ENCODE results near the gene SLC7A7. TPM values are rescaled to one million over a fixed set of nuclear protein-coding genes. Genes with fewer than 3 reads are reported as not detected.

The SLC7A7 gene
- total RNA-seq, 1 experiment from 2014 or later: 5.9 TPM

DNA sequence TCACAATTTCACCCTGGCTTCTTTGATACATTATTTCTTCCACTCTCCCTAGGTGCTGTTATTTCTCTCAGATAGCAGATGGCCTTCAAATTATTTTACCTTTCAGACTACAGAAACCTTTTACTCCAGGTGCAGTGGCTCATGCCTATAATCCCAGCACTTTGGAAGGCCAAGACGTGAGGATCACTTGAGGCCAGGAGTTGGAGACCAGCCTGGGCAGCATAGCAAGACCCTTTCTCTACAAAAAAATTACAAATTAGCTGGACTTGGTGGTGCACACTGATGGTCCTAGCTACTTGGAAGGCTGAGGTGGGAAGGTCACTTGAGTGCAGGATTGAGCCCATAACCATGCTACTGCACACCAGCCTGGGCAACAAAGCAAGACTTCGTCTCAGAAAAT is 23.1 kb downstream of the SLC7A7 start:
- H3K4me3 ChIP-seq: no peak overlapping the region
- ChIA-PET CTCF (no interaction called here), POLR2A (ENCODE audit: unreplicated experiment) (no interaction called here)
- intact Hi-C loops (cut with micrococcal nuclease; ENCODE audit: unreplicated experiment): no loop called here
- no peak for DNase-seq
- H3K9me2 ChIP-seq (ENCODE audit: insufficient read depth): no peaks in the 10 kb centered on the region
- peaks cover 19% of the 10 kb centered on the region for H3K4me1 ChIP-seq (replicated peaks; ENCODE audit: insufficient read depth)
- 0 out of 2 replicates have a peak, but pooled peaks cover 4% of the 10 kb centered on the region for H3F3A ChIP-seq (ENCODE audit: insufficient read depth, low read depth)
- H3K79me2 ChIP-seq (ENCODE audit: low read depth): no peaks in the 10 kb centered on the region
- H3K9me3 ChIP-seq (ENCODE audit: insufficient read depth, low read depth): no peaks in the 10 kb centered on the region
- no peak overlapping the region for H2AFZ ChIP-seq
- no peaks in the 10 kb centered on the region for H3K36me3 ChIP-seq (ENCODE audit: low read depth)
- no peak overlapping the region for H3K4me2 ChIP-seq
- no peaks in the 10 kb centered on the region for H3K27me3 ChIP-seq (ENCODE audit: insufficient read depth, low read depth)
- TF ChIP-seq EZH2 (IDR thresholded peaks at IDR 0.05; ENCODE audit: low read depth): no peak
- TF ChIP-seq, protein P1, sequence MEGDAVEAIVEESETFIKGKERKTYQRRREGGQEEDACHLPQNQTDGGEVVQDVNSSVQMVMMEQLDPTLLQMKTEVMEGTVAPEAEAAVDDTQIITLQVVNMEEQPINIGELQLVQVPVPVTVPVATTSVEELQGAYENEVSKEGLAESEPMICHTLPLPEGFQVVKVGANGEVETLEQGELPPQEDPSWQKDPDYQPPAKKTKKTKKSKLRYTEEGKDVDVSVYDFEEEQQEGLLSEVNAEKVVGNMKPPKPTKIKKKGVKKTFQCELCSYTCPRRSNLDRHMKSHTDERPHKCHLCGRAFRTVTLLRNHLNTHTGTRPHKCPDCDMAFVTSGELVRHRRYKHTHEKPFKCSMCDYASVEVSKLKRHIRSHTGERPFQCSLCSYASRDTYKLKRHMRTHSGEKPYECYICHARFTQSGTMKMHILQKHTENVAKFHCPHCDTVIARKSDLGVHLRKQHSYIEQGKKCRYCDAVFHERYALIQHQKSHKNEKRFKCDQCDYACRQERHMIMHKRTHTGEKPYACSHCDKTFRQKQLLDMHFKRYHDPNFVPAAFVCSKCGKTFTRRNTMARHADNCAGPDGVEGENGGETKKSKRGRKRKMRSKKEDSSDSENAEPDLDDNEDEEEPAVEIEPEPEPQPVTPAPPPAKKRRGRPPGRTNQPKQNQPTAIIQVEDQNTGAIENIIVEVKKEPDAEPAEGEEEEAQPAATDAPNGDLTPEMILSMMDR (conservative IDR thresholded peaks at IDR 0.05): no peak
- H3K27ac ChIP-seq: no peak overlapping the region
- no peaks in the 10 kb centered on the region for H4K20me1 ChIP-seq (ENCODE audit: insufficient read depth)
- BruUV-seq (replicated peaks): no TSS peak

DNA sequence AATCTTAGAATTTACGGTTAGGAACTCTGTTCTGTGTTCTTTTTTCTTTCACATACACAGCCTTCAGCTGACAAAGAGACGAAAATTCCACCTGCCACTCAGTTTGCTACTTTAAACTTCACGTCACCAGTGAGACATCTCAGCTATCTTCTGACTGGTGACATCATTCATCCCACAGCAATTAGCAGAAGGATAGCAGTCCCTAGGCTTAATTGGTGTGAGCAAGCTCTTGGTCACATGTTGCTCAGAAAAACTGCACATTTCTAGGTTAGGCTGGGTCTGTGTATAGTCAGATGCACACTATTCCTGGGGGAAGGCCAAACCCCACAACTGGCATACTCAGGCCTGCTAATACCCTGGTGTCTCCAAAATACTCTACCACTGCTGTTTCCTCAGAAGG is 23.9 kb downstream of the SLC7A7 start:
- CTCF ChIA-PET: no interaction called here
- no peak for TF ChIP-seq EZH2 (IDR thresholded peaks at IDR 0.05; ENCODE audit: low read depth)
- TF ChIP-seq, protein P1 (conservative IDR thresholded peaks at IDR 0.05): no peak
- Histone ChIP-seq H3K27ac (no peak overlapping the region), H3K36me3 (ENCODE audit: low read depth) (no peaks in the 10 kb centered on the region), H2AFZ (no peak overlapping the region), H3K79me2 (ENCODE audit: low read depth) (no peaks in the 10 kb centered on the region), H3K27me3 (ENCODE audit: insufficient read depth, low read depth) (no peaks in the 10 kb centered on the region), H3K9me3 (ENCODE audit: insufficient read depth, low read depth) (no peaks in the 10 kb centered on the region), H4K20me1 (ENCODE audit: insufficient read depth) (no peaks in the 10 kb centered on the region), H3K4me1 (replicated peaks; ENCODE audit: insufficient read depth) (peaks cover 19% of the 10 kb centered on the region), H3K4me2 (no peak overlapping the region), H3K9me2 (ENCODE audit: insufficient read depth) (no peaks in the 10 kb centered on the region), H3F3A (ENCODE audit: insufficient read depth, low read depth) (0 out of 2 replicates have a peak, but pooled peaks cover 4% of the 10 kb centered on the region), H3K4me3 (no peak overlapping the region)
- BruUV-seq (replicated peaks): no TSS peak
- POLR2A ChIA-PET (ENCODE audit: unreplicated experiment): interaction anchor here (0.7 kb wide), 1 partner anchor 600 kb away, joined by 5 read pairs; no protein-coding TSS in a partner anchor
- intact Hi-C loops (cut with micrococcal nuclease; ENCODE audit: unreplicated experiment): no loop called here
- no peak for DNase-seq

DNA sequence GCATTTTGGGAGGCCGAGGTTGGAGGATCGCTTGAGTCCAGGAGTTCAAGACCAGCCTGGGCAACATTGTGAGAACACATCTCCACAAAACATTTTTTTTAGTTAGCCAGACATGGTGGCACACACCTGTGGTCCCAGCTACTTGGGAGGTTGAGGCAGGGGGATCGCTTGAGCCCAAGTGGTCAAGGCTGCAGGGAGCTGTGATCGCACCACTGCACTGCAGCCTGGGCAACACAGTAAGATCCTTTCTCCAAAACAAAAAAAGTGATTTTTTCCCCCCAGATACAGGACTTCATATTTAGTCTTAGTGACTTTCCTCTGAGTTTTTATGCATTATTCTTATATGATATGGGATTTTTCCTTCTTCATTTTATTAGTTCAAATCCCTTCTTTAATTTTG is 28.6 kb downstream of the SLC7A7 start:
- H3K36me3 ChIP-seq (ENCODE audit: low read depth): no peaks in the 10 kb centered on the region
- POLR2A ChIA-PET (ENCODE audit: unreplicated experiment): no interaction called here
- no peak for TF ChIP-seq EZH2 (IDR thresholded peaks at IDR 0.05; ENCODE audit: low read depth)
- TF ChIP-seq, protein P1 (conservative IDR thresholded peaks at IDR 0.05): no peak
- H3K27ac ChIP-seq: no peak overlapping the region
- H3K79me2 ChIP-seq (ENCODE audit: low read depth): no peaks in the 10 kb centered on the region
- H3K4me2 ChIP-seq: no peak overlapping the region
- peaks cover 19% of the 10 kb centered on the region for H3K4me1 ChIP-seq (replicated peaks; ENCODE audit: insufficient read depth)
- H3F3A ChIP-seq (ENCODE audit: insufficient read depth, low read depth): 0 out of 2 replicates have a peak, but pooled peaks cover 4% of the 10 kb centered on the region
- H3K9me2 ChIP-seq (ENCODE audit: insufficient read depth): no peaks in the 10 kb centered on the region
- H2AFZ ChIP-seq: no peak overlapping the region
- no peaks in the 10 kb centered on the region for H3K27me3 ChIP-seq (ENCODE audit: insufficient read depth, low read depth)
- no TSS peak for BruUV-seq (replicated peaks)
- no peaks in the 10 kb centered on the region for H4K20me1 ChIP-seq (ENCODE audit: insufficient read depth)
- CTCF ChIA-PET: no interaction called here
- H3K9me3 ChIP-seq (ENCODE audit: insufficient read depth, low read depth): no peaks in the 10 kb centered on the region
- DNase-seq: no peak
- intact Hi-C loops (cut with micrococcal nuclease; ENCODE audit: unreplicated experiment): no loop called here
- no peak overlapping the region for H3K4me3 ChIP-seq

All from PC-9 (cell line).